Left ventricle myocardium inferior (tissue), 1 donor: Measurements from ENCODE around the gene PTPN14. TPM values are rescaled to one million over a fixed set of nuclear protein-coding genes. Genes with fewer than 3 reads are reported as not detected.

Experiments used
- DNase-seq: peaks from one replicate; pipeline ENCODE4 v3.0.0-alpha.2; 2020
- H3K27ac ChIP-seq: fragments of 200-600 bp; replicated peaks from 2 replicates; pipeline ENCODE4 v1.8.0; 2021
- H3K27me3 ChIP-seq: fragments of 200-600 bp; 2 replicates; pipeline ENCODE4 v1.8.0; 2021; ENCODE audit warnings: low read depth
- H3K36me3 ChIP-seq: fragments of 200-600 bp; 2 replicates; pipeline ENCODE4 v1.8.0; 2021
- H3K4me1 ChIP-seq: fragments of 200-600 bp; 2 replicates; pipeline ENCODE4 v1.8.0; 2021
- H3K4me3 ChIP-seq: fragments of 200-600 bp; 2 replicates; pipeline ENCODE4 v1.8.0; 2021; ENCODE audit warnings: mild to moderate bottlenecking, moderate library complexity
- H3K9me3 ChIP-seq: fragments of 200-600 bp; replicated peaks from 2 replicates; pipeline ENCODE4 v1.8.0; 2021
- CTCF ChIP-seq: fragments of 200-600 bp; IDR thresholded peaks from 2 replicates; pipeline ENCODE4 v1.8.0; 2021; ENCODE audit warnings: antibody characterized with exemption, mild to moderate bottlenecking, borderline replicate concordance
- intact Hi-C: fragments of 100-400 bp; cut with micrococcal nuclease; formaldehyde crosslinking; loops from one replicate; pipeline ENCODE4 v1.11.0; 2022
- total RNA-seq: library from RNA; stranded (reverse); fragmentation: NEBNext Ultra II Directional; extraction: Animal tissue kit (Norgen Biotek cat#: 25700); gene quantifications from one replicate; pipeline ENCODE4 v1.2.1, GENCODE V29; 2021
- donor health status: DM: no; HTN: yes; CAD: no; lungs with severe emphysema.

Gene PTPN14
- total RNA-seq, 1 donor from 2014 or later, result 32.5 TPM

- H3K27ac ChIP-seq, result no peak overlapping the region
- DNase-seq, result no peak
- no peak overlapping the region for H3K4me3 ChIP-seq
- TF ChIP-seq CTCF, result no peak
- peaks cover 63% of the 10 kb centered on the region for H3K4me1 ChIP-seq
- no peaks in the 10 kb centered on the region for H3K9me3 ChIP-seq
- intact Hi-C loops, result no loop called here
- H3K36me3 ChIP-seq, result no peaks in the 10 kb centered on the region
- H3K27me3 ChIP-seq, result no peaks in the 10 kb centered on the region
Observed at GRCh38 chr1:214441119-214441518, 110.3 kb downstream of the PTPN14 start.

GRCh38 chr1:214440219-214440965 is 111.0 kb downstream of the PTPN14 start:
- Histone ChIP-seq H3K4me1 (peaks cover 55% of the 10 kb centered on the region), H3K36me3 (no peaks in the 10 kb centered on the region), H3K4me3 (no peak overlapping the region), H3K27ac (no peak overlapping the region), H3K27me3 (no peaks in the 10 kb centered on the region), H3K9me3 (no peaks in the 10 kb centered on the region)
- no peak for DNase-seq
- intact Hi-C loops, result no loop called here
- no peak for TF ChIP-seq CTCF

GRCh38 chr1:214439352-214440119 is 111.9 kb downstream of the PTPN14 start:
- no peak for DNase-seq
- Histone ChIP-seq H3K9me3 (no peaks in the 10 kb centered on the region), H3K27ac (peak overlapping the region; percentile 49), H3K36me3 (no peaks in the 10 kb centered on the region), H3K4me3 (peak overlapping the region; percentile 35), H3K4me1 (peaks cover 47% of the 10 kb centered on the region), H3K27me3 (no peaks in the 10 kb centered on the region)
- intact Hi-C loops, result no loop called here
- TF ChIP-seq CTCF, result no peak

- Histone ChIP-seq H3K4me3 (no peak overlapping the region), H3K9me3 (no peaks in the 10 kb centered on the region), H3K27me3 (no peaks in the 10 kb centered on the region), H3K27ac (peak overlapping the region; percentile 6), H3K36me3 (no peaks in the 10 kb centered on the region), H3K4me1 (peaks cover 41% of the 10 kb centered on the region)
- no peak for DNase-seq
- TF ChIP-seq CTCF, result no peak
- intact Hi-C loops, result no loop called here
Observed at GRCh38 chr1:214438530-214438929, 112.9 kb downstream of the PTPN14 start.

GRCh38 chr1:214438075-214438474 is 113.3 kb downstream of the PTPN14 start:
- intact Hi-C loops, result no loop called here
- peak overlapping the region; percentile 6 for H3K27ac ChIP-seq

More at GRCh38 chr1:214438075-214438474, 113.3 kb downstream of the PTPN14 start:
- TF ChIP-seq CTCF, result no peak
- H3K4me3 ChIP-seq, result no peak overlapping the region
- H3K9me3 ChIP-seq, result no peaks in the 10 kb centered on the region
- H3K27me3 ChIP-seq, result no peaks in the 10 kb centered on the region
- peaks cover 41% of the 10 kb centered on the region for H3K4me1 ChIP-seq
- peak; percentile 16 for DNase-seq
- H3K36me3 ChIP-seq, result no peaks in the 10 kb centered on the region
